ENCODE measurements around the gene CHRFAM7A. TPM values are rescaled to one million over a fixed set of nuclear protein-coding genes. Genes with fewer than 3 reads are reported as not detected.
"Not testable (repeated sequence)": the region's sequence is repeated elsewhere in the genome, so short reads cannot be mapped to it uniquely, and the experiment has no call there.

The CHRFAM7A gene
- total and polyA plus RNA-seq, 2 experiments from 2014 or later: 0.18 to 0.63 TPM

- not testable (repeated sequence) for H4K20me1 ChIP-seq (ENCODE audit: insufficient read depth, poor library complexity, severe bottlenecking); H2AFZ ChIP-seq; H3K9me2 ChIP-seq (replicated peaks; ENCODE audit: insufficient read depth); H3K27me3 ChIP-seq; H3K4me1 ChIP-seq (ENCODE audit: insufficient read depth); H3K4me3 ChIP-seq; H3K27ac ChIP-seq; H3K79me2 ChIP-seq; DNase-seq (ENCODE audit: low spot score); H3K36me3 ChIP-seq (replicated peaks; ENCODE audit: insufficient read depth, low read depth); H3K9me3 ChIP-seq (ENCODE audit: low read depth); H3K4me2 ChIP-seq
- WGBS (ENCODE audit: low lambda C conversion rate, missing lambda C conversion rate): no CpG with 5 or more reads among the region's 3 CpGs
Observed at GRCh38 chr15:30315704-30316103, 77.6 kb downstream of the CHRFAM7A start.

- H3K9me2 ChIP-seq (replicated peaks; ENCODE audit: insufficient read depth); H3K9me3 ChIP-seq (ENCODE audit: low read depth); H3K79me2 ChIP-seq; DNase-seq (ENCODE audit: low spot score); H3K27ac ChIP-seq; H4K20me1 ChIP-seq (ENCODE audit: insufficient read depth, poor library complexity, severe bottlenecking); H3K4me1 ChIP-seq (ENCODE audit: insufficient read depth); H3K36me3 ChIP-seq (replicated peaks; ENCODE audit: insufficient read depth, low read depth); H3K27me3 ChIP-seq; H3K4me2 ChIP-seq; H3K4me3 ChIP-seq; H2AFZ ChIP-seq: not testable (repeated sequence)
Observed at GRCh38 chr15:30310575-30310974, 82.8 kb downstream of the CHRFAM7A start.

Small RNA genes within 50 kb of the gene (small RNA-seq; reads per million reads assigned to genes)
- gene AC019322.2: not detected
- gene RF00019: not detected
- gene RF00096: not detected
- not detected for gene RN7SL196P

Other genes starting within 250 kb of the CHRFAM7A start
- 1.6 and 2.0 TPM in 2 replicates for gene GOLGA8R, start 20.7 kb upstream of the CHRFAM7A start, total RNA-seq
- 0.50 TPM in 1 of 2 replicates, not detected in the other for gene GOLGA8R, start 20.7 kb upstream of the CHRFAM7A start, polyA plus RNA-seq
- gene GOLGA8Q, start 158.5 kb upstream of the CHRFAM7A start, total RNA-seq: 0.16 TPM in 1 of 2 replicates, not detected in the other
- 0.45 TPM in 1 of 2 replicates, not detected in the other for gene GOLGA8Q, start 158.5 kb upstream of the CHRFAM7A start, polyA plus RNA-seq
- gene GOLGA8H, start 210.5 kb upstream of the CHRFAM7A start, total RNA-seq: not detected in 2 replicates
- gene GOLGA8H, start 210.5 kb upstream of the CHRFAM7A start, polyA plus RNA-seq: 0.09 TPM in 1 of 2 replicates, not detected in the other

All from hepatocyte (in vitro differentiated cells).